NCI-H774 (cell line): ENCODE data around the gene ZBTB20.
A peak's percentile ranks its signal among the peaks of the same experiment; 100 is the strongest.

Source experiments
- DNase-seq: peaks from one replicate; lab custom pipeline; 2025; lab: John Stamatoyannopoulos, UW

The ZBTB20 gene

GRCh38 chr3:114408736-114409670 lies 738.1 kb downstream of the ZBTB20 start:
- peak; percentile 6 for DNase-seq

GRCh38 chr3:114406922-114407321 lies 740.2 kb downstream of the ZBTB20 start:
- no peak for DNase-seq

DNA sequence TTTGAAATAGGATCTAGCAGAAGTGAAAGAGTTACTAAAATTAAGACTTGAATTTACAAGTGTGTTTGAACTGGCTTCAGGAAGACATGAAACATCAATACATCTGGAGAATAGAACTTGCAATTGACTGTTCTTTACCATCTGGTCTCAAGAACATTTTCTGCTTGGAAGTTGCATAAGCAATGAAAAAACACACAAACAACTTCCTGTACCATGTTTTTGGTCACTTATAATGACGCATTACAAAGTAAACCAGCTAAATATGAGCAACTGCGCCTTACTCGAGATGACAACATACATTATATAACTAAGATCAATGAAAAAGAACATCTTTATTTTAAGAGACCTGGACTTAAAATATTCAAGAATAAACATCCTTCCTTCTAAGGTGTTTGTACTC lies 740.8 kb downstream of the ZBTB20 start:
- no peak for DNase-seq

GRCh38 chr3:114405202-114405990 lies 741.7 kb downstream of the ZBTB20 start:
- DNase-seq, result no peak

DNA sequence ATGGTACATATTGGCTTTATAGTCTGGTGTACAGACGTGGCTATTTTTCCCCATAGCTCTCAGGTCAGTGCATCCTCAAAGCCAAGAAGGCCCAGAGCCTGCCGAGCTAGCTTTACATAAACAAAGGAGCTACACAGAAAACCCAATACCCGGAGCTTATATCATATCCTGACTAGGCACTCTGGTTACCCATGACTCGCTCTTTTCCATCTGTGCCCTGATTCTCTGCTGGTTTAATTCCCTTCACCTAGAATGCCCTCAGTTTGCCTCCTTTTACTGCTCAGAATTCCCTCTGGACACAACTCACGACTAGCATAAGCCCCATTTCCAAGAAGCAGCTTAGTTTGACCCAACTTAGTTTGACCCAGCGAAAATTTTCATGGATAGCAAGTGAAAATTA lies 742.5 kb downstream of the ZBTB20 start:
- DNase-seq, result no peak

- DNase-seq, result no peak
Observed at GRCh38 chr3:114402838-114403237, 744.2 kb downstream of the ZBTB20 start.

- DNase-seq, result no peak
Observed at GRCh38 chr3:114401346-114401745, 745.7 kb downstream of the ZBTB20 start.

- DNase-seq, result no peak
Observed at GRCh38 chr3:114400371-114400770, 746.7 kb downstream of the ZBTB20 start.

GRCh38 chr3:114394551-114394950 lies 752.5 kb downstream of the ZBTB20 start:
- DNase-seq, result no peak

- no peak for DNase-seq
Observed at GRCh38 chr3:114393367-114394072, 753.6 kb downstream of the ZBTB20 start.

- no peak for DNase-seq
Observed at GRCh38 chr3:114392831-114393230, 754.3 kb downstream of the ZBTB20 start.

GRCh38 chr3:114389156-114389555 lies 757.9 kb downstream of the ZBTB20 start:
- DNase-seq, result no peak

DNA sequence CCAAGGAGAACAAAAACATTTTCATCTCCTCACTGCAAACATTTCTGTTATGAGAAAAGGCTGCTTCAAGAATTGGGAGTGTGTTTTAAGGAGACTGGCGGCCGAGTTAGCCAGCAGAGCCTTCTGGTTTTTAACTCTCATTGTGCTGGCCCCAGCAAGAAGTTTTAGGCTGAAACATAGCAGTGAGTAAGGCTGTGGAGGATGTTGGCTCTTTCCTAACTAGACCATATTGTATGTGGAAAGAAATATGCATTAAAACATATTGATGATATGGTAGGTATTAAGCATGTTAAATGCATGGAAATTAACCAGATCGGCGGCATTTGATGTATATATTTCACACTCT lies 762.6 kb downstream of the ZBTB20 start:
- DNase-seq, result no peak

DNA sequence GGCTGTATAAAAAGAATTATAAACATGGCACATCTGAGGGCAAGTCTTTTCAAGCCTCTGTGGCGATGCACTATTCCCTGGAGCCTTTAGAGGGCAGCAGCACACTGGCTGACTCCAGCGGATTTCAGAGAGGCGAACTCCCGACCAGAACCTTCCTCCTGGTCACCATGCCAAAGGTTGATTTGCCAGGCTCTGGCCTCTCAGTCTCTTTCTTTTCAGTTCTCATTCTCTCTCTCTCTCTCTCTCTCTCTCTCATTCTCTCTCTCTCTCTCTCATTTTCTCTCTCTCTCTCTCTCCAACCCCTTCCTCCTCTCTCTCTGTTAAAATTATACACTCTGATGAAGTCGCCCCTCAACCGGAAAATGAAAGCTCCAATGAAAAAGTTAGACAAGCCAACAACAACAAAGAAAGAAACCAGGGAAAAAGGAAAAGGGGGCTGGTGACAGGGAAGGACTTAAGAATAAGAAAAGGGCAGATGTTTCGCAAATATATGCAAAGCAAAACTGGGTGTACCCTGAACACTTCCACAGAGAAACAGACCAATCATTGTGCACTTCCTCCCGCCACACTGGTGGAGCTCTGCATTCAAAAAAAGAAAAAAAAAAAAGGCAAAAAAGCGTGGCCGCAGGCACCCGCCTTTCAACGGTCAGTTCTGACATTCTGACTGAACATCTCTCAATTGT lies 763.1 kb downstream of the ZBTB20 start:
- DNase-seq, result no peak

GRCh38 chr3:114380233-114380651 lies 766.8 kb downstream of the ZBTB20 start:
- DNase-seq, result no peak

GRCh38 chr3:114379266-114379665 lies 767.8 kb downstream of the ZBTB20 start:
- no peak for DNase-seq

GRCh38 chr3:114378760-114379159 lies 768.3 kb downstream of the ZBTB20 start:
- DNase-seq, result no peak

- DNase-seq, result no peak
Observed at GRCh38 chr3:114377426-114377825, 769.7 kb downstream of the ZBTB20 start.

DNA sequence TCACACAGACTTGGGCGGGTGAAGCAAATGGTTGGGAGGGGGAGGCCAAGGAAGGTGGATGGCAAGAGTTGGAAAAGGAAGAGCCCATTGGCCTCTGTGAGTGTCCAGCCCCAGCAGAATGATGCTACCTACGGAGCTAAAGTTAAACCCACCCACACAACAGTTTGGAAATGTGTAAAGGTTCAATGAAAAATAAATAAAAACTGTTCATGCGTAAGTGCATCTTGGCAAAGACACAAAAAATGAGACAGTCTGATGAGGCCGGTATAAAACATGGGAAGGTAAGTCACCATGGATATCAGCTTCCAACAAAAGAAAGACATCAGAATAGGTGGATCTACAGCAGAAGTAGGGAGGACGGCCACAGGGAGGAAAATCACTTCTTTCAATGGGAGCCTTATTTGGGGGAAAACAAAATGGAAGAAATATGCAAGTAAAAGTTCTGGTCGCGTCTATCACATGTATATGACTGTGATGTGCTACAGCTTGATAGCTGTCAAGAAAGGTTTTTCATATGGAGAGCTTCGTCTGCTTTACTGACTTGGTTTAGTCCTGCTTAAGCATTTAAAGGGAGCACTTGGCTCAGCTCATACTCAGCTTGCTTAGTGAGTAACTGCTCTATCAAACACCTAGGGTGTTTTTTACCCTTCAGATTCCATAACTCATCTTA lies 770.4 kb downstream of the ZBTB20 start:
- no peak for DNase-seq

- DNase-seq, result no peak
Observed at GRCh38 chr3:114375608-114376421, 771.3 kb downstream of the ZBTB20 start.
